Heart left ventricle (tissue), 16 donors: Measurements from ENCODE around the gene RAD51B. TPM values are rescaled to one million over a fixed set of nuclear protein-coding genes. Genes with fewer than 3 reads are reported as not detected.

Source experiments
- ATAC-seq, 4 donors: fragments of 200-7000 bp; cut with Tn5 transposase; one replicate each; pipeline ENCODE4 v1.9.1; 2020 to 2022; ENCODE audit warnings: moderate library complexity in 4 of 4, mild to moderate bottlenecking in 3 of 4, moderate number of reproducible peaks in 1 of 4
- DNase-seq, 5 donors: peaks; one replicate each; pipeline ENCODE4 v3.0.0-alpha.2; 2020
- H3K27ac ChIP-seq, 12 donors: fragments of 200-600 bp; sonication (generic) in 4 of 12; one replicate each; pipeline versions ENCODE4 v1.5.0 to v1.8.0; 2016 to 2022; ENCODE audit warnings: mild to moderate bottlenecking in 2 of 12
- H3K27me3 ChIP-seq, 9 donors: fragments of 200-600 bp; sonication (generic) in 2 of 9; one replicate each; pipeline versions ENCODE4 v1.5.1 to v1.8.0; 2016 to 2022; ENCODE audit warnings: mild to moderate bottlenecking in 3 of 9
- H3K36me3 ChIP-seq, 9 donors: fragments of 200-600 bp; sonication (generic) in 2 of 9; one replicate each; pipeline versions ENCODE4 v1.5.0 to v1.8.0; 2018 to 2022; ENCODE audit warnings: mild to moderate bottlenecking in 2 of 9
- H3K4me1 ChIP-seq, 12 donors: fragments of 200-600 bp; sonication (generic) in 4 of 12; one replicate each; pipeline versions ENCODE4 v1.5.0 to v1.8.0; 2016 to 2022; ENCODE audit warnings: mild to moderate bottlenecking in 3 of 12
- H3K4me3 ChIP-seq, 12 donors: fragments of 200-600 bp; sonication (generic) in 4 of 12; one replicate each; pipeline versions ENCODE4 v1.5.0 to v1.8.0; 2017 to 2022; ENCODE audit warnings: mild to moderate bottlenecking in 9 of 12, moderate library complexity in 4 of 12
- H3K9me3 ChIP-seq, 12 donors: fragments of 200-600 bp; sonication (generic) in 4 of 12; one replicate each; pipeline versions ENCODE4 v1.5.0 to v1.8.0; 2016 to 2022; ENCODE audit warnings: mild to moderate bottlenecking in 1 of 12
- CTCF ChIP-seq, 12 donors: fragments of 200-600 bp; sonication (generic) in 4 of 12; IDR thresholded peaks; one replicate each; pipeline versions ENCODE4 v1.5.0 to v1.8.0; 2018 to 2022; ENCODE audit warnings: antibody characterized with exemption in 12 of 12, mild to moderate bottlenecking in 5 of 12
- POLR2A ChIP-seq, 2 donors: fragments of 450-650 bp; IDR thresholded peaks; one replicate each; pipeline ENCODE4 v1.6.1; 2017; ENCODE audit warnings: antibody characterized with exemption in 2 of 2, mild to moderate bottlenecking in 2 of 2, moderate library complexity in 2 of 2
- WGBS, 4 donors: extraction: QIAGEN DNeasy Blood & Tissue Kit in 2 of 4; methylation state at CpG; one replicate each; pipeline versions ENCODE4 v1.1.5 to v1.1.7; 2013 to 2018; 5-methylcytosine and 5-hydroxymethylcytosine counted together
- intact Hi-C, 10 donors: fragments of 100-400 bp; cut with DNase I; formaldehyde crosslinking; loops; one replicate each; pipeline versions ENCODE4 v1.11.1 to v1.14.2; 2022
- polyA plus RNA-seq, 2 donors: library from polyadenylated mRNA; stranded (reverse); fragments of 200-250 nt; gene quantifications; one replicate each; pipeline ENCODE4 v1.2.3, GENCODE V29; 2013
- total RNA-seq, 9 donors: library from RNA; depleted of rRNA in 2 of 9; stranded (reverse); fragments of >200 nt in 2 of 9; fragmentation: NEBNext Ultra II Directional in 3 of 9; extraction: Animal tissue kit (Norgen Biotek cat#: 25700) in 3 of 9; gene quantifications; one replicate each; pipeline versions ENCODE4 v1.1.0 to v1.2.4, GENCODE V29; 2016 to 2023
- donor health status: ischemic (EF 13 %, LVEDD 7.1; RV severe dilation, severe dysfunction).
- donor health status: healthy with polysubstance abuse.
- donor health status: DM: no; HTN: yes; CAD: no.
- donor health status: DM: no; HTN: no; CAD: no.
- donor health status: ischemic (EF 25% LVEDD 6.9; RV normal size, moderate dysfunction).
- donor health status: ischemic (EF 25% LVEDD 5.7; RV mildly dilated, moderate dysfunction).
- donor health status: healthy.
- donor health status: DM: yes; HTN: yes; CAD: no.
- donor health status: ischemic (EF 35%, LVEDD 5.7; RV mildly dilated, moderate dysfunction).
- donor health status: nonischemic (EF 11% LVEDD 7.7; RV severe dilation, severe dysfunction).
- donor health status: DM: yes; HTN: yes; CAD: no.
- donor health status: PGD.
- donor health status: ischemic (EF 29% LVEDD 5.4; RV normal size, mild dysfunction).
- donor health status: nonischemic (EF 23%, LVEDD 6.1; RV moderate dilation, normal function).

Gene RAD51B
- total and polyA plus RNA-seq, 11 donors: 1.3 to 11.3 (median 3.2) TPM

- intact Hi-C loops: loop anchor here in 1 of 10 donors (10.0 kb wide), 1 partner anchor 572 kb away; no protein-coding TSS in a partner anchor
- Histone ChIP-seq H3K4me1 (peaks cover 0 to 72% (median 44%) of the 10 kb centered on the region in 12 donors), H3K27me3 (no peaks in the 10 kb centered on the region), H3K9me3 (no peaks in the 10 kb centered on the region), H3K36me3 (no peaks in the 10 kb centered on the region), H3K27ac (peak overlapping the region in 1 of 12 donors; percentile 29), H3K4me3 (no peak overlapping the region)
- ATAC-seq: no peak
- WGBS, 4 donors: 63 to 84% (median 67%) methylated on average over 4 of the region's 4 CpGs
- no peak for TF ChIP-seq CTCF (IDR thresholded peaks at IDR 0.05)
- no peak for TF ChIP-seq POLR2A (IDR thresholded peaks at IDR 0.05)
- no peak for DNase-seq
These were observed 696.8 kb downstream of the RAD51B start for GRCh38 chr14:68516342-68516741.

DNA sequence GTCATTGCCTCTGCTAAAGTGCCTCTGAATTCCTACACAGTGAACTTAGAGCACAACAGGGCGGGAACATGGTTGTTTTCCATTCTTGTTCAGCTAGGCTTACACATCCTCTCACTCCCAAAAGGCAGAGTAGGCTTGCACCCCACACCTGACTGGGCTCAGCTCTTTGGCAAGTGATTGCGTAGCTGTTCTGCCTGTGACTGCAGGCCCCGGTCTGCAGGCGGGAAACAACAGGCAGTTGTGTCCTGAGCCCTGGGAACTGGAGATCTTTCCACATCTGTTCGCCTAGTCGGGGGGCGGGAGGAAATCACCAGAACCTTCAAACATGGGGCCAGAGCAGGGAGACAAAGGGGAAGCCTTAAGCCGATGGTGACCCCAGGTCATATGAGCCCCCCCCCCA lies 698.6 kb downstream of the RAD51B start:
- Histone ChIP-seq H3K27me3 (no peaks in the 10 kb centered on the region), H3K4me1 (peaks cover 0 to 72% (median 51%) of the 10 kb centered on the region in 12 donors), H3K27ac (peak overlapping the region in 4 of 12 donors; percentile 48 to 74 (median 58)), H3K4me3 (no peak overlapping the region), H3K9me3 (no peaks in the 10 kb centered on the region), H3K36me3 (no peaks in the 10 kb centered on the region)
- DNase-seq (peak in 1 of 5 donors; percentile 35), ATAC-seq (peak in 2 of 4 donors; percentile 29 to 31)
- TF ChIP-seq POLR2A (IDR thresholded peaks at IDR 0.05) (no peak), CTCF (IDR thresholded peaks at IDR 0.05) (no peak)
- WGBS, 4 donors: 76 to 89% (median 81%) methylated on average over 8 of the region's 8 CpGs
- intact Hi-C loops: loop anchor here in 1 of 10 donors (10.0 kb wide), 1 partner anchor 573 kb away; no protein-coding TSS in a partner anchor

GRCh38 chr14:68518761-68519670 lies 699.4 kb downstream of the RAD51B start:
- Histone ChIP-seq H3K4me3 (no peak overlapping the region), H3K9me3 (no peaks in the 10 kb centered on the region), H3K27me3 (no peaks in the 10 kb centered on the region), H3K27ac (peak overlapping the region in 9 of 12 donors; percentile 2 to 74 (median 51)), H3K36me3 (no peaks in the 10 kb centered on the region), H3K4me1 (peaks cover 0 to 73% (median 53%) of the 10 kb centered on the region in 12 donors)
- intact Hi-C loops: loop anchor here in 2 of 10 donors (1.0 to 10.0 kb wide), 2 partner anchors 270 to 574 kb away; no protein-coding TSS in a partner anchor
- DNase-seq (peak in 4 of 5 donors; percentile 42 to 67 (median 59)), ATAC-seq (peak in 2 of 4 donors; percentile 23 to 40)
- WGBS, 4 donors: 35 to 45% (median 42%) methylated on average over 7 of the region's 7 CpGs
- TF ChIP-seq CTCF (IDR thresholded peaks at IDR 0.05) (no peak), POLR2A (IDR thresholded peaks at IDR 0.05) (no peak)

DNA sequence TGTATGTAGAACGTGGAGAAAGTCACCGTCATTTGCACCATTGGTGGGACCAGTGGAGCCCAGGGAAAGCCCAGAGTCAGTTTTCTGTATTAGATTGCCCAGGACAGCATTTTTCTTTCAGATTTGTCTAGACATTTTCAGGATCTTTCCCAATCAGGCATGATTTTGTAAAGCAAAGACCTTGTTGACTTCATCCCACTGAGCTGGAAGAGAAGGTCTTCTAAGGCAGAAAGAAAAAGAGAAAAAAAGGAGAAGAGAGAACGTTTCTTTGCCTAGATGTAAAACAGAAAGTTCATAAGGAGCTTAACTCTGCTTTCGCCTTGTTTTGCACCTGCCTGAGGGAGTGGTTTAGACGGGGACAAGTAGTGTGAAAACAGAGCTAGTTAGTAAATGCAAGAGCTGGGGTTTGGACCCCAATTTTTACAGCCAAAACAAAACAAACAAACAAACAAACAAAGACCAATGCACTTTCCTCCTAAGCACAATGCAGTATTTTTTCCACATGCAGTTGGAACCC lies 700.1 kb downstream of the RAD51B start:
- DNase-seq (no peak), ATAC-seq (peak in 2 of 4 donors; percentile 2 to 27)
- 68 to 74% (median 70%) methylated on average over 5 of the region's 5 CpGs for WGBS, 4 donors
- Histone ChIP-seq H3K4me1 (peaks cover 0 to 74% (median 49%) of the 10 kb centered on the region in 12 donors), H3K27me3 (no peaks in the 10 kb centered on the region), H3K36me3 (no peaks in the 10 kb centered on the region), H3K4me3 (no peak overlapping the region), H3K9me3 (no peaks in the 10 kb centered on the region), H3K27ac (peak overlapping the region in 9 of 12 donors; percentile 2 to 74 (median 51))
- TF ChIP-seq CTCF (IDR thresholded peaks at IDR 0.05) (no peak), POLR2A (IDR thresholded peaks at IDR 0.05) (no peak)
- intact Hi-C loops: loop anchor here in 8 of 10 donors (1.0 to 10.0 kb wide), 10 partner anchors 125 to 575 kb away; partner anchors contain the start of gene ZFP36L1 (in 4 of the 8)
